Muscle of leg (tissue), 11 donors: ENCODE measurements around the gene NPW. TPM values are rescaled to one million over a fixed set of nuclear protein-coding genes. Genes with fewer than 3 reads are reported as not detected.

ENCODE experiments used
- DNase-seq: peaks from one replicate; pipeline ENCODE4 v3.0.0; 2013
- H3K27ac ChIP-seq: one replicate; pipeline ENCODE4 v1.5.1; 2013; ENCODE audit warnings: mild to moderate bottlenecking, low read length, control low read depth
- H3K27me3 ChIP-seq: one replicate; pipeline ENCODE4 v1.6.1; 2013; ENCODE audit warnings: low read length; ENCODE audit not compliant: control insufficient read depth, insufficient read depth
- H3K36me3 ChIP-seq: one replicate; pipeline ENCODE4 v1.6.1; 2013; ENCODE audit warnings: low read length; ENCODE audit not compliant: control insufficient read depth, insufficient read depth
- H3K4me1 ChIP-seq: one replicate; pipeline ENCODE4 v1.6.1; 2013; ENCODE audit warnings: low read length; ENCODE audit not compliant: control insufficient read depth, insufficient read depth
- H3K4me3 ChIP-seq: one replicate; pipeline ENCODE4 v1.5.1; 2013; ENCODE audit warnings: low read length, control low read depth
- H3K9me3 ChIP-seq: replicated peaks from 2 replicates; pipeline ENCODE4 v1.6.1; 2013; ENCODE audit warnings: low read depth, low read length; ENCODE audit not compliant: control insufficient read depth
- WGBS: methylation state at CpG from one replicate; pipeline ENCODE4 v1.1.5; 2013; ENCODE audit warnings: missing lambda C conversion rate; ENCODE audit not compliant: insufficient coverage; 5-methylcytosine and 5-hydroxymethylcytosine counted together
- polyA plus RNA-seq, 8 donors: library from polyadenylated mRNA; unstranded; fragments of 120-200 nt; gene quantifications; one replicate each; pipeline versions ENCODE4 v1.2.1 to v1.2.3, GENCODE V29; 2013; ENCODE audit warnings: inconsistent platforms in 1 of 8, low replicate concordance in 1 of 8; ENCODE audit not compliant: insufficient read length in 8 of 8, insufficient read depth in 1 of 8
- total RNA-seq: library from RNA; stranded (reverse); fragments of 120-200 nt; gene quantifications from one replicate; pipeline ENCODE4 v1.2.4, GENCODE V29; 2013

Gene NPW
- total and polyA plus RNA-seq, 9 donors: 0.57 to 5.4 (median 2.3) TPM

GRCh38 chr16:2042171-2042985, 22.8 kb downstream of the NPW start:
- H3K4me1 ChIP-seq: peaks cover 82% of the 10 kb centered on the region
- no peak overlapping the region for H3K27ac ChIP-seq
- no peaks in the 10 kb centered on the region for H3K9me3 ChIP-seq
- peaks cover 8% of the 10 kb centered on the region for H3K36me3 ChIP-seq
- H3K27me3 ChIP-seq: no peaks in the 10 kb centered on the region
- DNase-seq: no peak
- WGBS: 70% methylated on average over 18 of the region's 22 CpGs
- no peak overlapping the region for H3K4me3 ChIP-seq

- H3K4me1 ChIP-seq: peaks cover 76% of the 10 kb centered on the region
- 76% methylated on average over 11 of the region's 11 CpGs for WGBS
Observed at GRCh38 chr16:2042986-2043666, 23.5 kb downstream of the NPW start.

GRCh38 chr16:2043667-2044451, 24.3 kb downstream of the NPW start:
- H3K27me3 ChIP-seq: no peaks in the 10 kb centered on the region
- H3K4me1 ChIP-seq: peaks cover 75% of the 10 kb centered on the region
- peak overlapping the region; percentile 35 for H3K27ac ChIP-seq
- no peak overlapping the region for H3K4me3 ChIP-seq
- WGBS: 70% methylated on average over 20 of the region's 26 CpGs
- peak; percentile 55 for DNase-seq
- H3K36me3 ChIP-seq: no peaks in the 10 kb centered on the region
- no peaks in the 10 kb centered on the region for H3K9me3 ChIP-seq

More at GRCh38 chr16:2042986-2043666, 23.5 kb downstream of the NPW start:
- no peak for DNase-seq
- peaks cover 4% of the 10 kb centered on the region for H3K36me3 ChIP-seq
- H3K27ac ChIP-seq: no peak overlapping the region
- H3K4me3 ChIP-seq: no peak overlapping the region
- no peaks in the 10 kb centered on the region for H3K9me3 ChIP-seq
- H3K27me3 ChIP-seq: no peaks in the 10 kb centered on the region

GRCh38 chr16:2044541-2044940, 25.0 kb downstream of the NPW start:
- Histone ChIP-seq H3K9me3 (no peaks in the 10 kb centered on the region), H3K27ac (peak overlapping the region; percentile 35), H3K36me3 (no peaks in the 10 kb centered on the region), H3K4me3 (no peak overlapping the region), H3K27me3 (no peaks in the 10 kb centered on the region), H3K4me1 (peaks cover 71% of the 10 kb centered on the region)
- WGBS: 93% methylated on average over 19 of the region's 22 CpGs
- DNase-seq: no peak

- 92% methylated on average over 6 of the region's 21 CpGs for WGBS
- no peak overlapping the region for H3K27ac ChIP-seq
- no peaks in the 10 kb centered on the region for H3K27me3 ChIP-seq
- peaks cover 54% of the 10 kb centered on the region for H3K4me1 ChIP-seq
- no peak overlapping the region for H3K4me3 ChIP-seq
- DNase-seq: no peak
- no peaks in the 10 kb centered on the region for H3K9me3 ChIP-seq
- H3K36me3 ChIP-seq: peaks cover 12% of the 10 kb centered on the region
Observed at GRCh38 chr16:2045965-2046892, 26.6 kb downstream of the NPW start.

GRCh38 chr16:2046893-2047329, 27.3 kb downstream of the NPW start:
- WGBS: 36% methylated on average over 7 of the region's 8 CpGs
- H3K27me3 ChIP-seq: no peaks in the 10 kb centered on the region
- peaks cover 18% of the 10 kb centered on the region for H3K36me3 ChIP-seq
- peaks cover 47% of the 10 kb centered on the region for H3K4me1 ChIP-seq
- no peaks in the 10 kb centered on the region for H3K9me3 ChIP-seq
- peak overlapping the region; percentile 4 for H3K27ac ChIP-seq
- DNase-seq: no peak
- peak overlapping the region; percentile 83 for H3K4me3 ChIP-seq

- peak within 1 kb of the TSS; percentile 4 for H3K27ac ChIP-seq
Observed at GRCh38 chr16:2047330-2048115, 27.9 kb downstream of the NPW start, which contains the start of the genes NTHL1 and TSC2. NTHL1 (minus strand) TSS chr16:2047834; CDS start chr16:2047823, 11 bp downstream. TSC2 (plus strand) TSS chr16:2047985; CDS start chr16:2048616, 631 bp downstream.

GRCh38 chr16:2048116-2048543, 28.5 kb downstream of the NPW start:
- Histone ChIP-seq H3K4me3 (peak overlapping the region; percentile 83), H3K27ac (no peak overlapping the region), H3K36me3 (peaks cover 31% of the 10 kb centered on the region), H3K9me3 (no peaks in the 10 kb centered on the region), H3K27me3 (no peaks in the 10 kb centered on the region), H3K4me1 (peaks cover 37% of the 10 kb centered on the region)
- WGBS: 2% methylated on average over 30 of the region's 30 CpGs
- no peak for DNase-seq

More at GRCh38 chr16:2047330-2048115, 27.9 kb downstream of the NPW start, which contains the start of the genes NTHL1 and TSC2:
- Histone ChIP-seq H3K4me3 (peak within 1 kb of the TSS; percentile 83), H3K27me3 (no peaks in the 10 kb centered on the region), H3K9me3 (no peaks in the 10 kb centered on the region), H3K4me1 (peaks cover 41% of the 10 kb centered on the region), H3K36me3 (peaks cover 25% of the 10 kb centered on the region)
- DNase-seq: peak; percentile 98
- under 1% methylated on average over 81 of the region's 81 CpGs for WGBS
